Activated CD8-positive, alpha-beta T cell treated with anti-CD3 and anti-CD28 coated beads for 36 hours (primary cell): ENCODE measurements around the gene VEZT. TPM values are rescaled to one million over a fixed set of nuclear protein-coding genes. Genes with fewer than 3 reads are reported as not detected.

ENCODE experiments used
- ATAC-seq: fragments of 200-7000 bp; cut with Tn5 transposase; one replicate; pipeline ENCODE4 v1.10.0; 2021; ENCODE audit warnings: mild to moderate bottlenecking, moderate library complexity
- CTCF ChIA-PET: fragments of 350-600 bp; sonication (Branson Sonifier 250); formaldehyde crosslinking; loops from one replicate; lab custom pipeline; 2021; ENCODE audit warnings: antibody characterized with exemption; lab: Charles Lee
- POLR2A ChIA-PET: fragments of 350-600 bp; sonication (Branson Sonifier 250); formaldehyde crosslinking; loops from one replicate; lab custom pipeline; 2021; ENCODE audit warnings: antibody characterized with exemption; lab: Charles Lee
- DNase-seq: peaks from one replicate; pipeline ENCODE4 v3.0.0-alpha.2; 2020
- H3K27ac Mint-ChIP-seq: one replicate; pipeline ENCODE4 v1.8.0; 2021; ENCODE audit warnings: mild to moderate bottlenecking, mixed read lengths
- H3K27me3 Mint-ChIP-seq: one replicate; pipeline ENCODE4 v1.8.0; 2021; ENCODE audit warnings: mixed read lengths
- H3K36me3 Mint-ChIP-seq: one replicate; pipeline ENCODE4 v1.8.0; 2021; ENCODE audit warnings: low read depth, mixed read lengths
- H3K4me1 Mint-ChIP-seq: one replicate; pipeline ENCODE4 v1.8.0; 2021; ENCODE audit warnings: low read depth, mixed read lengths
- H3K4me3 Mint-ChIP-seq: one replicate; pipeline ENCODE4 v1.8.0; 2021; ENCODE audit warnings: mild to moderate bottlenecking, moderate library complexity, mixed read lengths
- H3K9me3 Mint-ChIP-seq: one replicate; pipeline ENCODE4 v1.8.0; 2021; ENCODE audit warnings: mixed read lengths
- CTCF ChIP-seq: fragments of 200-600 bp; IDR thresholded peaks from one replicate; pipeline ENCODE4 v1.8.0; 2022; ENCODE audit warnings: antibody characterized with exemption, mild to moderate bottlenecking
- intact Hi-C: fragments of 100-400 bp; cut with micrococcal nuclease; formaldehyde crosslinking; loops from one replicate; pipeline ENCODE4 v1.10.0; 2022
- total RNA-seq, 2 experiments: library from RNA; stranded (reverse); gene quantifications; one replicate each; pipeline ENCODE4 v1.2.3, GENCODE V29; 2021

Gene VEZT
- total RNA-seq, 2 experiments from 2014 or later: 46.9 to 51.7 TPM

- Mint-ChIP-seq H3K36me3 (peaks cover 25% of the 10 kb centered on the region), H3K27ac (no peak overlapping the region), H3K4me3 (peak overlapping the region; percentile 38), H3K4me1 (peaks cover 44% of the 10 kb centered on the region), H3K27me3 (peaks cover 3% of the 10 kb centered on the region), H3K9me3 (no peaks in the 10 kb centered on the region)
- no peak for ATAC-seq
- POLR2A ChIA-PET: interaction anchor here (0.6 to 1.4 kb wide), 2 partner anchors 70 to 254 kb away, joined by 3 read pairs; partner anchors contain the start of gene METAP2
- CTCF ChIA-PET: no interaction called here
- intact Hi-C loops: no loop called here
- no peak for TF ChIP-seq CTCF
- no peak for DNase-seq
Observed at GRCh38 chr12:95220190-95220589, 2.6 kb downstream of the VEZT start.

DNA sequence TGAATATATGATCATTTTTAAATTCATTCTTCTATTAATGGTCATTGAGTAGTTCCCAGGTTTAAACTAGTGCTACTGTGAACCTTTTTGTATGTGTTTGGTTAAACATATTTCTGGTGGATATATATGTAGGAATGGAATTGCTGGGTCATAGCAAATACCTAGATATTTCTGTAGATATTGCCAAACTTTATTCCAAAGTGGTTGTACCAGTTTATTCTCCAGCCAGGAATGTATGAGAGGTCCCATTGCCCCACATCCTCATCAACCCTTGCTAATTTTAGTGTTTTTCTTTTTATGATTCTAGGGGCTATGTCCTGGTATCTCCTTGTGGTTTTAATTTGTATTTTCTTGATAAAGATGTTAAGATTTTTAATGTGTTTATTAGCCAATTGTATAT, 3.1 kb downstream of the VEZT start:
- H3K4me3 Mint-ChIP-seq: no peak overlapping the region
- DNase-seq (no peak), ATAC-seq (no peak)
- peaks cover 2% of the 10 kb centered on the region for H3K27me3 Mint-ChIP-seq
- peaks cover 25% of the 10 kb centered on the region for H3K36me3 Mint-ChIP-seq
- ChIA-PET CTCF (no interaction called here), POLR2A (no interaction called here)
- intact Hi-C loops: no loop called here
- H3K9me3 Mint-ChIP-seq: no peaks in the 10 kb centered on the region
- no peak overlapping the region for H3K27ac Mint-ChIP-seq
- H3K4me1 Mint-ChIP-seq: peaks cover 44% of the 10 kb centered on the region
- no peak for TF ChIP-seq CTCF

GRCh38 chr12:95224202-95225170, 6.9 kb downstream of the VEZT start:
- Mint-ChIP-seq H3K4me3 (no peak overlapping the region), H3K9me3 (no peaks in the 10 kb centered on the region), H3K36me3 (peaks cover 23% of the 10 kb centered on the region), H3K27ac (peak overlapping the region; percentile 27), H3K4me1 (peaks cover 48% of the 10 kb centered on the region), H3K27me3 (no peaks in the 10 kb centered on the region)
- intact Hi-C loops: no loop called here
- ChIA-PET CTCF (interaction anchor here (1.2 kb wide), 1 partner anchor 310 kb away, joined by 3 read pairs; no protein-coding TSS in a partner anchor), POLR2A (no interaction called here)
- ATAC-seq (peak; percentile 60), DNase-seq (peak; percentile 12)
- TF ChIP-seq CTCF: no peak

DNA sequence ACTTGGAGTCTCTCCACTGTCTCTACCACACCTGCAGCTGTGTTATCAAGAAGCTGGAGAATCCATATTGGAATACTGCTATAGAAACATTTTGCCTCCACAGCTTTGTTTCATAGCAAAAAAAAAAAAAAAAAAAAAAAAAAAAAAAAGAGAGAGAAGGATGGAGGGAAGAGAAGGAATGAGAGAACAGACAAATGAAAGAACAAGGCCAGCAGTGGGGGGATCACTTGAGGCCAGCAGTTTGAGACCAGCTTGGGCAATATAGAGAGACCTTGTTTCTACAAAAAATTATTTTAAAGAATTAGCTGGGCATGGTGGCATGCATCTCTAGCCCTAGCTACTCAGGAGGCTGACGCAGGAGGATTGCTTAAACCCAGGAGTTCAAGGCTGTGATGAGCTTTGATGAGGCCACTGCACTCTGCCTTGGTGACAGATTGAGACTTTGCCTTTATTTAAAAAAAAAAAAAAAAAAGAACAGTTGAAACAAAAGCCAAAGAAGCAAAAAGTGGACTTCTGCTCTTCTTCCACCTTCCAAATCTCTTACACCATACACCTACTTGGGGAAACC, 8.1 kb downstream of the VEZT start:
- Mint-ChIP-seq H3K27ac (no peak overlapping the region), H3K36me3 (peaks cover 20% of the 10 kb centered on the region), H3K4me1 (peaks cover 42% of the 10 kb centered on the region), H3K9me3 (no peaks in the 10 kb centered on the region), H3K27me3 (no peaks in the 10 kb centered on the region), H3K4me3 (no peak overlapping the region)
- no peak for ATAC-seq
- ChIA-PET CTCF (no interaction called here), POLR2A (no interaction called here)
- intact Hi-C loops: no loop called here
- no peak for DNase-seq
- no peak for TF ChIP-seq CTCF
